NCI-H526 treated with DMSO at 0.1 percent for 48 hours (cell line): ENCODE measurements around the gene CCT7.
"Not testable (repeated sequence)": the region's sequence is repeated elsewhere in the genome, so short reads cannot be mapped to it uniquely, and the experiment has no call there.

Source experiments
- DNase-seq: peaks from one replicate; lab custom pipeline; 2025; lab: John Stamatoyannopoulos, UW

The CCT7 gene

DNA sequence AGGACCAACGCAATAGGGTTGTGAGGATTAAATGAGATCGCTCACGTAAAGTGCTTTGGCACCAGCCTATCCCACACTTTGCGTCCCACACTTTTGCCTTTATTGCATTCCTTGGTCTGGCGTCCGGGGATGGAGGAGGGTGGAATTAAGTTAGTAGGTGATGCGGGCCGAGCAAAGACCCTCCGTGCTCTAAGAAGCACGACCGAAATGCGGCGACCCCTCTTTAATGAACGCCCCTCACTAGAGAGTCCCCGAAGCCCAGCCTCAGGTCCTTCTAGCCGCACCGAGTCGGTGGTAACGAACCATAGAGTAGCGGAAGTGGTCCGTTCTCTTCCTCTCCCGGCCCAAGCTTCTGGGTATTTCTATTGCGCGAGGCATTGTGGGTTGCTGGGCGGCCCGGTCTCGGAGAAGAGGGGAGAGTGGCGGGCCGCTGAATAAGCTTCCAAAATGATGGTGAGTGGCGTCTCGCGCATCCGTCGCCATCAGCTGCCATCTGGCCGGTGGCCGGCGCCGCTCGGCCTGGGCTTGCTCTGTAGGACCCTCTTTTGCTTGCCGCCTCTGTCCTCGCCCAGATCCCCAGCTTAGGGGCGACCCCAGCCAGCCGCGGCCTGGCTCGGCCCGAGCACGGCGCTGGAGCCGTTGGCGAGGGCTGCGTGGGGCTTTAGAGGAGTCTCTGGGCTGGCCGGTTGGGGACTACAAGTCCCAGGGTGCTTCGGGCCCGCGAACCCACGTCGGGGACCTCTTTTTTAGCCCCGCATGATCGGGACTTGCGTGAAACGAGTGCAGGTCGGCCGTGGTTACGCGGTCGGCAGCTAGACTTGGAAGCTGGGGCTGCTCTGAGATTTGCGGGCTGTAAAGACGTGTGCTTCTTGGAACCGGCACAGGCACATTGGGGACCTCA, at the start of gene CCT7:
CCT7 (plus strand) TSS at position 377 of the 901 bp plus-strand sequence; CDS start at position 448, 71 bp downstream.
- peak; percentile 86 for DNase-seq

DNA sequence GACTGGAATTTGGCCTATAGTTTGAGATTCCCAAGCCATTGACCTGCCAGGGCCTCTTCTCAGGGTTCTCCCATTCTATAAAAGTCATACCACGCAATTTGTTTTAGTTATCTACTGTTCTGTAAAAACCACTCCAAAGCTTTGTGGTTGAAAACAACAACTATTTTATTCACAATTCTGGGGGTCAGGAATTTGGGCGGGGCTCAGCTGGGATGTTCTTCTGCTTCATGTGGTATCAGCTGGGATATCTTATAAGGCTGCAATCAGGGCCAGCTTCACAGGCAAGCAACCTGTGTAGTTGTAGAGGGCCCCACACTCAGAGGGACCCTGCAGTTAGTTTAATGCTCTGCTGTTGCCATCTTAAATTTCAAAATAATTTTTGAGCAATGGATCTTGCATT, 48.1 kb upstream of the CCT7 start:
- no peak for DNase-seq

DNA sequence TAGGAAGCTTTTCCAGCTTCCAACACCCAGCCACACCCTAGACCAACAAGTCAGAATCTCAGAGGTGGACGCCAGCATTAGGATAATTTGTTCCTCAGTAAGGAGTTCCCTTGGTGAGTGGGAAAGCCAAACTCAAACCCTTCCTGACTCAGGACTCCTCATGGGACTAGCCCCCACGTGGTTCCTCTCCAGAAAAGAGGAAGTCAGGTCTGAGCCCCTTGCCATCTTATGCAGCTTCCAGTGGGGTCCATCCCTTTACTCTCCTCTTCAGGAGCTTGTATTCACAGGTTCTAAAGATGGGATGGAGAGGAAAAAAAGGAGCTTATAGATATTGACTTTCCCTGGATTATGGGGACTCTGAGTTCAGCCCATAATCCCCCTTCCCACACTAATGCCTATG, 46.6 kb upstream of the CCT7 start:
- DNase-seq, result no peak

DNA sequence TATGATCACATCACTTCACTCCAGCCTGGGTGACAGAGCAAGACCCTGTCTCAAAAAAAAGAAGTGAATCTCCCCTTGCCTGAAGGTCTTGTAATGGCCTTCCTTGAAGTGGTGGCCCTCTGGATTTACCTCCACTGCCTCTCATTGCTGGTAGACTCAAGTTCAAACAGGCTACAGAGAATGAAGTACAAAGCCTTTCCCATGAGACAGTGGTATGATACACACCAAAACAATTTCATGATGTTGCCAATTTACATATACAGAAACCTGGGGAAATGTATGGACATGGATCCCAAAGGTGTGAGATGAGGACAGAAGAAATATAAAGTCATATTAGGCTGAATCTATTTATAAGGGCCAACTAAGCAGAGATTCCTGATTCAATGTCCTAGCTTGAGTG, 36.5 kb upstream of the CCT7 start:
- no peak for DNase-seq

DNA sequence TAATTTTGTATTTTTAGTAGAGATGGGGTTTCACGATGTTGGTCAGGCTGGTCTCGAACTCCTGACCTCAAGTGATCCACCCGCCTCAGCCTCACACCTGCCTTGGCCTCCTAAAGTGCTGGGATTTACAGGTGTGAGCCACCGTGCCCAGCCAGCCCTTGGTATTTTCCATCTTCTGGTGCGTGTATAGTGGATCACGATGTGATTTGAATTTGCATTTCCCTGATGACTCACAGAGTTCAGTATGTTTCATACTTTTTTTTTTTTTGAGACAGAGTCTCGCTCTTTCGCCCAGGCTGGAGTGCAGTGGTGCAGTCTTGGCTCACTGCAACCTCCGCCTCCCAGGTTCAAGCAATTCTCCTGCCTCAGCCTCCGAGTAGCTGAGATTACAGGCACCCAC, 33.8 kb upstream of the CCT7 start:
- DNase-seq, result not testable (repeated sequence)

DNA sequence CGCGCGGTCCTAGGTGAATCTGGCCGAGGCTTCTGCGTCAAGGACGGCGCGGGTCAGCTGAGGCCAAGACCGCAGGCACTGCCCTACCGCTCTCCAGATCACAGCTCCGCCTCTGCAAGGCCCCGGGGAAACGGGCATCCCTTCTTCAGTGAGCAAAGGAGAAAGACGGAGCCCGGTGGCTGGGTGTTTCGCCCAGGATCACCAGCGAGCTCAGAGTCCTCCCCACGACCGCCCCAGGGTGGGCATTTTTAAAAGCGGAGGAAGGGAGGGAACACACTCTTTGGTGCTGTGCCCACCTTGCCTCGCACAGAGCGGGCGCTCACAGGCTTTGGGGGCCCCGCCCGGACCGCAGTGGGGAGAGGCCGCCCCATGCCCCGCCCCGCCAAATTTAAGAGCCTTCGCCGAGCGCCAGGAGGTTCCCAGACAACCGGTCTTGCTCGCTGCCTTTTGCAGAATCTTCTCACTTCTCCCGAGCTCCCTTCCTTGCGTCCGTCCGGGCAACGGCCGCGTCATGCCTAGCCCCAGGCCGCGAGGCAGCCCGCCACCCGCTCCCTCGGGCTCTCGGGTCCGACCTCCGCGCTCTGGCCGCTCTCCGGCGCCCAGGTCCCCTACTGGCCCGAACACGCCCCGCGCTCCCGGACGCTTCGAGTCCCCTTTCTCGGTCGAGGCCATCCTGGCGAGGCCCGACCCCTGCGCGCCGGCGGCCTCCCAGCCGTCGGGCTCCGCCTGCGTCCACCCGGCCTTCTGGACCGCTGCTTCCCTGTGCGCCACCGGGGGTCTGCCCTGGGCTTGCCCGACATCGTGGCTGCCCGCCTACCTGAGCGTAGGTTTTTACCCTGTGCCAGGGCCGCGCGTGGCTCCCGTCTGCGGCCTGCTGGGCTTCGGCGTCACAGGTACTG, 31.7 kb upstream of the CCT7 start, which contains the start of gene NOTO:
NOTO (plus strand) TSS at position 419 of the 899 bp plus-strand sequence; CDS start at position 512, 93 bp downstream.
- no peak for DNase-seq

DNA sequence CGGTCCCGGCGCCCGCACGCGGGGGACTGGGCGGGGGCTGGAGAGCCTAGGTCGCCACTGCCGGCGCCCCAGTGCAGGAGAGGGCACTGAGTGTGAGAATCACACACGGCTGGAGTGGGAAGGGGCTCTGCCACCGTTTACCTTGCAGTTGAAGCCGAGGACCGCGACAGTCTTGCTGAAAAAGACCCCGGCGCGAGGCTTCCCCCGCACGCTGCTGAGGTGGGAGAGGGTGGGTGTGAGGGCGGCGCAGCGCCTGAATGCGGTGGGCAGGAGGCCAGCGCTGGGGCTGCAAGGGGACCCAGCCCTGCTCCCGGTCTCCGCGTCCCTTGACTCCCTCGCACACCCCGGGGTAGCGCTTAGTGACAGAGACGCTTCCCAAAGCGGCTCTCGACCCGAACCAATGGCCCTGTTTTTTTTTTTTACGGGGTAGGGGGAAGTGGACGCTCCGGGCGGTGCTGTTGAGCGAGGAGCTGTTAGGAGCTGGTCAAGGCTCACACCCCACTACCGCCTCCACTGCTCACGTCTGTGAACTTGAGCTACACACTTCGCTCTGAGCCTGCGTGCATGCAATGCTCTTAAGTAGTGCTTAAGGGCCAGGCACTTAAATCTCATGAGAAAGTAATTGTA, 30.9 kb upstream of the CCT7 start:
- no peak for DNase-seq

DNA sequence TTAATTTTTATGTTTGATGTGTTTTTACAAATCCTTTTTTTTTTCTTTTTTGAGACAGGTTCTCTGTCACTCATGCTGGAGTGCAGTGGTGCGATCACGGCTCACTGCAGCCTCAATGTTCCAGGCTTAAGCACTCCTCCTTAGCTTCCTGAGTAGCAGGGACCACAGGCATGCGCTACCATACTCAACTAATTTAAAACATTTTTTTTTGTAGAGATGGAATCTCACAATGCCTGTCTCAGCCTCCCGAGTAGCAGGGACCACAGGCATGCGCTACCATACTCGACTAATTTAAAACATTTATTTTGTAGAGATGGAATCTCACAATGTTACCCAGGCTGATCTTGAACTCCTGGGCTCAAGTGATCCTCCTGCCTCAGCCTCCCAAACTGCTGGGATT, 28.5 kb upstream of the CCT7 start:
- DNase-seq, result no peak

DNA sequence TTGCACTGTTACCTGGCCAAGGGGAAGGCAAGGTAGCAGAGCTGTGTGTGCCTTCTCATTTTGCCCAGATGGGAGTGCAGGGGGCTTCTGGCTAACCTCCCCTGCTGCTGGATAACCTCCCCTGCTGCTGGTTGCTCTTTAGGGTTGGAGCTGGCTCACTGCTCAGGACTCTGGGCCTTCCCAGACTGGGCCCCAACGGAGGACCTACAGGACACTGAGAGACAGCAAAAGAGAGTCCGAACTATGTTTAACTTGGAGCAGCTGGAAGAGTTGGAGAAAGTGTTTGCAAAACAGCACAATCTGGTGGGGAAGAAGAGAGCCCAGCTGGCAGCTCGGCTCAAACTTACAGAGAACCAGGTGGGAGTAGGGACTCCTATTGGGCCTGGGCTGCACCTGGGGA, 25.9 kb upstream of the CCT7 start:
- DNase-seq, result no peak

DNA sequence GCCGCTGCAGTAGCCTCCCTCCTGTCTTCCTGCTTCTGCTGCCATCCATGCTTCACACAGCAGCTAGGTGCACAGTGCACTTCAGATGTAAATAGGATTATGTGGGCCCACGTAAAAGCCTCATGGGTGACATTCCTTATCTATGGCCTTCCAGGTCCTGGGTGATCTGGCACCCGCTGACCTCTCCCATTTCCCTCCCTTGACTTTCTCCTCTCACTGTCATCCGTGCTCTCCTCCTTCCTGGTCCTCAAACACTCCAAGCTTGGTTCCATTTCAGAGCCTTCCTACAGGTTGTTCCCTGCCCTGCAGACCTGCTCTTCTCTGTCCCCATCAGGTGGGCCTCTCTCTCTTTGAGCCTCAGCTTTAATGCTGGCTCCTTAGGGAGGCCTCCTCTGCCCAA, 24.1 kb upstream of the CCT7 start:
- no peak for DNase-seq

DNA sequence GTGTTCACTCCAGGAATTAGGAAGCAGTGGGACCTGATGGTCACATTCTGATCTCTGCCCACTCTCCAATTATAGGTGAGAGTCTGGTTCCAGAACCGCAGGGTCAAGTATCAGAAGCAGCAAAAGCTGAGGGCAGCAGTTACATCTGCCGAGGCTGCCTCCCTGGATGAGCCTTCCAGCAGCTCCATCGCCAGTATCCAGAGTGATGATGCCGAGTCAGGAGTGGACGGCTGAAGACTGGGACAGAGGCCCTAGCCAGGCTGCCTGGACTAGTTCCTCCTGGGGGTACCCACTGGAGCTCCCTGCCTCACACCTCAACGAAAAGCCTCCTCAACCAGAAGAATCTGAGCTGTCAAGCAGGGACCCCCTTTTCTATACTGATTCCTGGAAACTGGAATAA, 23.4 kb upstream of the CCT7 start:
- DNase-seq, result no peak

DNA sequence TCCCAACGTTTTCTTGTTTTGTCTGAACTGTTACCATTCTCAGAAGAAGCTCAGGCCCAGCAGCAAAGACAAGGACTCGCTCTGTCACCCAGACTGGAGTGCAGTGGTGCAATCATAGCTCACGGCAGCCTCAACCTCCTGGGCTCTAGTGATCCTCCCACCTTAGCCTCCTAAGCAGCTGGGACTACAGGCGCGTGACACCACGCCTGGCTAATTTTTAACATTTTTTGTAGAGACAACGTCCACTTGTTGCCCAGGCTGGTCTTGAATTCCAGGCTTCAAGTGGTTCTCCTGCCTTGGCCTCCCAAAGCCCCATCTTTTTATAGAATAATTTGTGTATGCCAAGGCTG, 22.0 kb upstream of the CCT7 start:
- DNase-seq, result no peak

DNA sequence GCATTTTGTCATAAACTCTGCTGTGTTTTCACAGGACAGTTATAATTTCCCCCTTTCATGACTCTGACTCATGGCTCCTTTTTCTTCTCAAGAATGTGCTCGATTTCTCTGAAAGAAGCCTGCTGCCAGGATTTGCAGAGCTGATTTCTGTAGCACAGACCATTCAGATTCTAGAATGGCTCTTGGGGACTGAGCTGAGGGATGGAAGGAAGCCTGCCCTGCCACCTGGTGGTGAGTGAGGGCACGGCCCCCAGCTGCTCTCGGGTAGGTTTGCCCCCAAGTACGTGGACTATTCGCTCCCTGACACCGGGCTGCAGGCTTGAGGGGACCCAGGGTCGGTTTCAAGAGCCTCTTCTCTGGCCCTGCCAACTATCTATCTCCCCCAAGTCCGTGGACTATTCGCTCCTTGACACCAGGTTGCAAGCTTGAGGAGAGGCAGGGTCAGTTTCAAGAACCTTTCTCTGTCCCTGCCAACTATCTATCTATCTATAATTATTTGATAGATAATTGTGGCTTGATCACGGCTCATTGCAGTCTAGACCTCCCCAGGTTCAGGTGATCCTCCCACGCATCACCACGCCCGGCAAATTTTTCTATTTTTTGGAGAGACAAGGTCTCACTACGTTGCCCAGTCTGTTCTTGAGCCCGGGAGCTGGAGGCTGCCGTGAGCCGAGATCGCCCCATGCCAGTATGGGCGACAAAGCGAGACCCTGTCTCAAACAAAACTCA, 21.5 kb upstream of the CCT7 start:
- peak; percentile 24 for DNase-seq

DNA sequence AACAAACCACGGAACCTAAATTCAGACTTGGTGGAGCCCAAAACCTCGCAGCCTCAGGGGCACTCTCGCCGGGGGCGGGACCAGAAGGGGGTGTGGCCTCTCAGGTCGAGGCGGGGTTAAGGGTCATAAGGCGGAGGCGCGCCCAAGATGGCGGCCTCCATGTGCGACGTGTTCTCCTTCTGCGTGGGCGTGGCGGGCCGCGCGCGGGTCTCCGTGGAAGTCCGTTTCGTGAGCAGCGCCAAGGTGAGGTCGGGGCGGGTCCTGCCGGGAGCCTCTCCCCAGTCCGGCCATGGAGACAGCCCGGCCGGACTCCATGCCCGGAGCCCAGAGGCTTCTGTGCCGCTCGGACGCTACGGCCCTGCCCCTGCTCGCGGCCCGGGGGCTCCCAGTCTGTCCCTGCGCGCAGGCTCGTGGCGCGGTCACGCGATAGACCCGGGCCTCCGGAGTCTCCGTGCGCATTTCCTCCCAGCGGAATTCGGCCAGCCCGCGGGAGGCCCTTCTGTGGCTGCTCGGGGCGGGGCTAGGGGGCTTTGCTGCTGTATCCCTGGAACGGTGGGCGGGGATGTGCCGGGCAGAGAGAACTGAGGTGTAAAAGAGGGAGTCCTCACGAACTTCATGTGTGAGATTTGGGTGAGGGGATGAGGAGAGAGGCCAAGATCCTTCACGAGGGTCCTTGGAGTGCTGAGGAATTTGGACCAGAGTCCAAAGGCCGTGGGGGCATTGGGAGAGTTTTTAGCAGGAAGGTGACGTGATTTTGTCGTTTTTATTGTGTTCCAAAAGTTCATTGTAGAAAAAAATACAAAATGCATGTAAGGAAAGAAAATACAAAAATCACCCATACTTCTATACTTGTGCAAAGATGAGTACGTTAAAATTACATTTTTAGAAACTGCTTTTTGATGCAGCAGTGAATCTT, 19.7 kb upstream of the CCT7 start, which contains the start of gene SMYD5:
SMYD5 (plus strand) TSS at position 126 of the 916 bp plus-strand sequence; CDS start at position 148, 22 bp downstream.
- DNase-seq, result peak; percentile 32

DNA sequence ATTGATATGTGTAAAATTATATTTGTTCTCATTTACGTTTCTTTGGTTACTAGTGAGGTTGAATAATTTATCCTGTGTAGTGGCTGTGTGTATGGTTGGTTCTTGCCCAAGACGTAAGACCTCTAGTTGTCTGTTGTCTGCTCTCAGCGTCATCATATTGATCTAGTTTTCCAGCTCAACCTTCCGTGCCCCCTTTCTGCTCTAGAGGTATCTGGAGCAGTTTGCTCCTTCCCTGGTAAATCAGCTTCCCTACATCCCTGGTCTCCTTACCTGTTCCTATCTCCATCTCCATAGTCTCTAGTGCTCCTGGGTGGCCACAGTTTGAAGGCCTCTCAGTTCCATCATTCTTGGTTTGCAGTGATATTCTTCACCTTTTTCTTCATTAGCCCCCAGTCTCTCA, 18.9 kb upstream of the CCT7 start:
- DNase-seq, result no peak

DNA sequence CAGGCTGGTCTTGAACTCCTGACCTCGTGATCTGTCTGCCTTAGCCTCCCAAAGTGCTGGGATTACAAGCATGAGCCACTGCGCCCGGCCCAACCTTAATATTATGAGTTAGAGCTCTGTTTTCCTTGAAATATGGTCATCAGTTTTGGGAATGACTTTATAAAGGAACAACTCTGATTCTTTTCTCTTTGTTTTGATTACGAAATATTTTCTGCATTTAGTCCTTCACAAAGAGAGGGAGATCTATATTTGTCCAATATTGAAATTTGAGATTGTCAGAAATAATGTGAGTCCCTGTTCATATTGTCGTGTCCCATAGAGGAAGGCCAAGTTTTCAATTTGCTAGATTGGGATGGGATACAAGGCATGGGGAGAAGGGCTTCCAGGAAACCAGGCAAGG, 16.9 kb upstream of the CCT7 start:
- no peak for DNase-seq

DNA sequence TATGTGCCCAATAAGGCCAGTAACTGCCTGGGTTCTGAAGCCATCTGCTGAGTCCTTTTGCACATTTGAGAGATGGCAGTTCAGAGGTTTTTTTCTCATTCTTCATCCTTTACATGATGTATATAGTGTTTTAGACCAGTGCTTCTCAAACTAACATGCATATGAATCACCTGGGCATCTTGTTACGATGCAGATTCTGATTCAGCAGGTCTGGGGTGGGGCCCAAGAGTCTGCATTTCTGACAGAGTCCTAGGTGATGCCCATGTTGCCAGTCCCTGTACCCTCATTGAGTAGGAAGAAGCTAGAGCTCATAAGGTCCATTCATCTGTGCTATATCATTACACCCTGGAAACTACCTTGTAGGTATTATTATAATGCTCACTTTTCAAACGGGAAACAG, 16.3 kb upstream of the CCT7 start:
- no peak for DNase-seq

DNA sequence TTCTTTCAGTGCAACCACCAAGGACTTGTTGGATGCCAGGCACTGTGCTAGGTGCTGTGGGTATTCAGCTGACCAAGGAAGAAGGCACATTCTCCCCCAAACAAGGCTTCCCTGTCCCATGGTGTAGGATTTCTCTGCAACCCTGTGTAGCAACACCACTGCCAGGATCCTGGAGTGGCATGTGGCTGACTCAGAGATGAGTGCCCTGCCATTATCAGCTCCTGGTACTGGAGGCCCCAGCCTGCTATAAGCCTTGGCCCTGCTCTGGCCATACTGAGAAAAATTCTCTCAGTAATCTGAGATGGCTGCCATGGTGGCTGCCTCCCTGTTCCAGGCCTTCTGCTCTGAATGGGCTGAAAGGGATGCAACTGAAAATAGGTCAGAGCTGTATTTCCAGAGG, 15.8 kb upstream of the CCT7 start:
- DNase-seq, result no peak

DNA sequence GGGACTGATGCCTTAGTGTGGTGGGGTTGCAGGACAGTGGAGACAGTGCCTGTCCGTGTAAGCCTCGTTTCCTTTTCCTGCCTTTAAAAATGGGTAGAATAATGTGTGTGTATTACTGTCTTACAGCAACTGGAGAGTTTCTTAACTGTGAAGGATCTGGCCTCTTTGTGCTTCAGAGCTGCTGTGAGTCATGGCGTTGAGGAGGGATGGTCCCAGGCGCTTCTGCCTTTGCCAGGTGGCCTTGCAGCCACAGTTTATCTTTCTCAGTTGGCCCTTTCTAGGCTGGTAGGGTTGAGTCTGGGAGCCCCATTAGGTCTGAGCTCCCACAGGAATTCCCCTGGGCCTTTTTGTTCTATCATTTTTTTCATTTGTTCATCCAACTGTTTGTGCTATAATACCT, 10.3 kb upstream of the CCT7 start:
- no peak for DNase-seq

DNA sequence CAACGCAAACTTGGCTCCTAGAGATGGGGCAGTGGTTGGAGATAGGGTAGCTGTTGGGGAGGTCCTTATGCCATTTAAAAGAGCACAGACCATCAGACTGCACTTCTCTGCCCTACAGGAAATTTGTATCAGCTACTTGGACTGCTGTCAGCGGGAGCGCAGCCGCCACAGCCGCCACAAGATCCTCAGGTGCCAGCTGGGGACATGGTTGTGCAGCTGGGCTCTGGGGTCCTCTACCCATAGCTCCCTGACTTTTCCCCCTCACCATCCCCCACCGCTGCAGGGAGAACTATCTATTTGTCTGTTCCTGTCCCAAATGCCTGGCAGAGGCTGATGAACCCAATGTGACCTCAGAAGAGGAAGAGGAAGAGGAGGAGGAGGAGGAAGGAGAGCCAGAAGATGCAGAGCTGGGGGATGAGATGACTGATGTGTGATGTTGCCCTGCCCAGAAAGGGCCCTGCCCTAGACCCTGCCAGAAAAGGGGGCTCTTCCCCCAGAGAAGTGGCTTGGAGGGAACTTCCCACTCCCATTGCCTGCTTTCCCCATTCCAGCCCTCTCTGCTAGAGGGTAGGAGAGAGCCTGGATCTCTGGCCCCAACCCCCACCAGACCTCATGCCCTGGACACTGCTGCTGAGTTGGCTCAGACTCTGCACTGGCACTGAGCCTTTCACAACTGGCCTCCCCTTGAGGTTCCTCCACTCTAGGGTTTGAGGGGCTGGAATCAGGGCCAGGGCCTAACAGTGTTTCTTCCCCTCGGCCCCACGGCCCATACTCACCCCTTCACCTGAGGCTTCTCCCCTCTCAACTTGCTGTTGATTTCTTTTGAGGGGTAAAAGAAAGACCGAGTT, 8.4 kb upstream of the CCT7 start:
- no peak for DNase-seq
